SHP77 treated with DMSO at 0.1 percent for 48 hours (cell line): ENCODE measurements around the gene TSGA10IP.

ENCODE experiments used
- DNase-seq: peaks from one replicate; lab custom pipeline; 2025; lab: John Stamatoyannopoulos, UW

Gene TSGA10IP

DNA sequence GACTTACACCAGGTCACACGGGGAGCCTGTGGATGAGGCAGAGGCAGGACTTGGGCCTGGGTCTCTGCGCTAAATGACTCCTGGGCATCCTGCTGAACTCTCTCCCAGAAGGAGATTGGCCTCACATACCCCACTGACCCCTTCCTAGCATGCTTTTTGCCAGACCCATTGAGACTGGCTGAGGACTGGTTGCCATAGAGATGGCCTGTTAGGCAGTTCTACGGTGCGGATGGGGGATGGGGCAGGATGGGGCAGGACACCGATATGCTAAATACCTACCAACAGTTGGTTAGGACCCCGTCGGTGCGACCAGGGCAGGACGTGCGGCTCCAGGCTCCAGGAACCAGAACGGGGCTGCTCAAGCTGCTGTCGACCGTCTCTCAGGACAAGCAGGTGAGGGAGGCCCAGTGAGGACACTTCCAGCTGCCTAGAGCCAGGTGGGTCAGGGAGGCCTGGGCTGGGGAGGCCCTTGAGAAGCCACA lies at the start of gene TSGA10IP:
TSS of gene TSGA10IP (plus strand) at position 51 of the 482 bp plus-strand sequence. CDS start at position 247, 196 bp downstream.
- no peak for DNase-seq

- DNase-seq = no peak
These were observed 49.7 kb upstream of the TSGA10IP start for GRCh38 chr11:65895482-65895981.

GRCh38 chr11:65896034-65896999 lies 49.0 kb upstream of the TSGA10IP start:
- no peak for DNase-seq

- no peak for DNase-seq
These were observed 48.2 kb upstream of the TSGA10IP start for GRCh38 chr11:65897020-65897471.

DNA sequence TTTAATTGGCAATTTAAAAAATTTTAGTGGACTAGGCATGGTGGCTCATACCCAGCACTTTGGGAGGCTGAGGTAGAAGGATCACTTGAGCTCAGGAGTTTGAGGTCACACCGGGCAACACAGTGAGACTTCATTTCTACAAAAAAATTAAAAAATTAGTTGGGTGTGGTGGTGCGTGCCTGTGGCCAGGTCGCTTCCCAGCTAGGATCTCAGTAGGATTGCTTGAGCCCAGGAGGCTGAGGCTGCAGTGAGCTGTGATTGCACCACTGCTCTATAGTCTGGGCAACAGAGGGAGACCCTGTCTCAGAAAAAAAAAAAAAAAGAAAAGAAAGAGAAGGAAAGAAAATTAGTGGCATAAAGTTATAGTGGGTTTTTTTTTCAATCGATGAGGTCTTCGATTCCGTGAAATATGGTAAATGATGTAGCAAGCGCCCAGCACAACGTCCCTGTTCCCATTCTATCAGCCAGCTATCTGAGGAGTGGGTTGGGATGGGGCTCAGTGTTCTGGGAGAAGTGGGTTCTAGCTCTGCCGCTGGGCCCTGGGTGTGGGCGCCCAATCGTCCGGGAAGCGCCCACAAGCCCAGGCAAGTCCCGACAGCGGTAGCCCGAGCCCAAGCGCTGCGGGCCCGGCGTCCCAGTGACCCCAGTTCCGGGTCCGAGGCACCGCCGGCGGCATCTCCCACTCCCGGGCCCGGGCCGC lies 46.5 kb upstream of the TSGA10IP start:
- DNase-seq = no peak

GRCh38 chr11:65899356-65900124 lies 45.7 kb upstream of the TSGA10IP start:
- DNase-seq = no peak

- no peak for DNase-seq
These were observed 45.0 kb upstream of the TSGA10IP start, which contains the start of gene FOSL1 for GRCh38 chr11:65900125-65900898. TSS of gene FOSL1 (minus strand) at chr11:65900388. CDS start at chr11:65900339, 49 bp downstream.

- no peak for DNase-seq
These were observed 44.4 kb upstream of the TSGA10IP start for GRCh38 chr11:65900899-65901180.

DNA sequence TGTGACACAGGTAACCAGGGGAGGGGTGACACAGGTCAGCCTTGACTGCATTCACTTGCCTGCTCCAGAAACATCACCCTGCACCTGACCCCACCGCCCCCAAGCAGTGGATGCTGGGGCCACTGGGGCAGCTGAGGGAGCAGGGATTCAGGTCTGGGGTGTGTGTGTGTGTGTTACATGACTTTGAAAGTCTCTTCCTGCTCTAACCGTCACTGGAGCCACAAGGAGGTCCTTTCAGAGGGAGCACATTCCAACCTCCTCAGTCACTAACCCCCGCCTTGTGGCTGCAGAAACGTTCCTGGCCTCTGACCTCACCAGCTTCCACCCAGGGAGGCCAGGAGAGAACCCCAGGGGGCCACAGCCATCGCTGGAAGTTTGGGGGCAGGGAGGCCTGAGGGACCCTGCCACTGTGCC lies 42.2 kb upstream of the TSGA10IP start:
- DNase-seq = no peak

DNA sequence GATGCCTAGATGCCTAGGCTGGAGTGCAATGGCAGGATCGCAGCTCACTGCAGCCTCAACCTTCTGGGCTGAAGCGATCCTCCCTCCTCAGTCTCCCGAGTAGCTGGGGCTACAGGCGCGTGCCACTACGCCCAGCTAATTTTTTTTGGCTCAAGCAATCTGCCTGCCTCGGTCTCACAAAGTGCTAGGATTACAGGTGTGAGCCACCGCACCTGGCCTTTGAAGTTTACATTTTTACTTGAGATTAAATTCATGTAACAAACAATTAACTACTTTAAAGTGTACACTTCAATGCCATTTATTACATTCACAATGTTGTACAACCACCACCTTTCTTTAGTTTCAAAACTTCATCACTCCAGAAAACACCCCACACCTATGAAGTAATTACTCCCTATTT lies 41.6 kb upstream of the TSGA10IP start:
- no peak for DNase-seq

DNA sequence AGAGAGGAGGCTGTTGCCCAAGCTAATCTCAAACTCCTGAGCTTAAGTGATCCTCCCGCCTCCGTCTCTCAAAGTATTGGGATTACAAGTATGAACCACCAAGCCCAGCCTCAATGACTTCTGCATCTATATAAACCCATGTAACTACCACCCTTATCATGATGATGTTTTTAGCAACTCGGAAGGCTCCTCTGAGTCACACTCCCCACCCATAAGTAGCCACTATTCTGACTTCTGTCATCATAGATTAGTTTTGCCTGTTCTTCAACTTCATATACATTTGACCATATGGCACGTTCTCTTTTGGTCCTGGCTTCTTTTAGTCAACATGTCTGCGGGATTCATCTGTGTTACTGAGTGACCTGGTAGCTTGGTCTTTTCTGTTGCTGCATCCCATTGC lies 38.7 kb upstream of the TSGA10IP start:
- DNase-seq = no peak

DNA sequence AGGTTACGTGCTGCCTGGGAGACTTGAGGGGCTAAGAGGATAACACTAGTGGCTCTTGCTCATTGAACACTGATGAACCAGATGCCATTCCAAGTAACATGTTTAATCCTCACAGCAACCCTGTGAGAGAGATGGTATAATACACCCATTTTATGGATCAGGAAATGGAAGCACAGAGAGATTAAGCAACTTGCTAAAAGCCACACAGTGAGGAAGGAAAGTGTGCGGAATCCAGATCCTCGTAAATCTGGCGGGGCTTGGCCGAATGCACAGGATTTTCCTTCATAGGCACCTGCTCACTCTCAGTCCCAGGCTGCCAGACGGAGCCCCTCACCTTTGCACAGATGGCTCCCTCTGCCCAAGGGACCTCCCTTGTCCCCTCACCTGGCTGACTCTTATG lies 37.4 kb upstream of the TSGA10IP start:
- DNase-seq = no peak

DNA sequence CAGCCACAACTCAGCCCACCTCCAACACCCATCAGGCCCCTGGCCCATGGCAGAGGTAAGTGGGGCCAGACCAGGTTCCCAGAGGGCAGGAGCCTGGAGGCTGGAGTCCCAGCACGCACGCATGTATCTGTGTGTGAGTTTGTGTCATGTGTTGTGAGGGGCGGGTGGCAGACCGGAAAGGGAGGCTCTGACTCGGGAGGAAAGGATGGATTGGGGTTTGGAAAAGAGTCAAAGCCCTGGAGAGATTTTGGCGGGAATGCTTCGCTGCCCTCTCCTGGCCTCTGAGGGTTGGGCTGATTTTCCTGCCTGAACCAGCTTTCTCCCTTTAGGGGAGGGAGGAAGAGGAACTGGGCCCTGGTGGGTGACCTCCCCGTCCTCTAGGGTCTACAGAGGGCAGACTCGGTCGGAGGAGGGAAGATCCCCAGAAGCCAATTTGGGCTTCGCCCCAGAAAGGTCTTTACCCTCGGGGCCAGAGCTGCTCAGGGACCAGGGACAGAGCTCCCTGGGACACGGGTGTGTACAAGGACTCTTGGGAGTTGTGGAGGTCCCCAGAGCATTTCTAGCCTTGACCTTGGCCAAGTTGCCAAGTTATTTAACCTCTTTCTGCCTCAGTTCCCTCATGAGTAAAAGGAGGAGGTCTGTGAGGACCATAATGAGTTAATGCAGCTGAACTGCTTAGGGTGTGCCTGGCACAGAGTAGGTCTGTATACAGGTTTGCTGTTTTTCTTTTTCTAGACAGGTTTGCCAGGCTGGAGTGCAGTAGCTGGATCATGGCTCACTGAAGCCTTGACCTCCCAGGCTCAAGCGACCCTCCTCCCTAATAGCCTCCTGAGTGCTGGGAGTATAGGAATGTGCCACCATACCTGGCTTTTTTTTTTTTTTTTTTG lies 33.4 kb upstream of the TSGA10IP start:
- DNase-seq = peak; percentile 67

DNA sequence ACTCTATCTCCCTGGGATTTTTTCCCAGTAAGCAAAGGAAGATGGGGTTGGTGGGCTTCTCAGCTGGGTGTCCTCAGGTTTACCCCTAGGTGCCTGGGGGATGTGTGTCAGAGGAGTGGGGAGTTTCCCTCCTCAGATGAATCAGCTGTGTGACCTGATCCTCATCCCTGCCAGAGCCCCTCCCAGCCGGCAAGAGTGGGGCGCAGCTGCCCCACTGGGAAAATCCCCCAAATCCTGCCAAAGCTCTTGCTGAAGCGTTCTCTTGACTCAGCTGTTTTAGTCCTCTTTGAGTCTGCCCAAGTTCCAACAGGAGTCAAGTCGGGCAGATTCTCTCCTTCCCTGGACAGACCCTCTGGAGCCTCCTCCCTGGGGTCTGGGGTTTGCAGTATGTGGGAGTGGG lies 32.4 kb upstream of the TSGA10IP start:
- DNase-seq = no peak

DNA sequence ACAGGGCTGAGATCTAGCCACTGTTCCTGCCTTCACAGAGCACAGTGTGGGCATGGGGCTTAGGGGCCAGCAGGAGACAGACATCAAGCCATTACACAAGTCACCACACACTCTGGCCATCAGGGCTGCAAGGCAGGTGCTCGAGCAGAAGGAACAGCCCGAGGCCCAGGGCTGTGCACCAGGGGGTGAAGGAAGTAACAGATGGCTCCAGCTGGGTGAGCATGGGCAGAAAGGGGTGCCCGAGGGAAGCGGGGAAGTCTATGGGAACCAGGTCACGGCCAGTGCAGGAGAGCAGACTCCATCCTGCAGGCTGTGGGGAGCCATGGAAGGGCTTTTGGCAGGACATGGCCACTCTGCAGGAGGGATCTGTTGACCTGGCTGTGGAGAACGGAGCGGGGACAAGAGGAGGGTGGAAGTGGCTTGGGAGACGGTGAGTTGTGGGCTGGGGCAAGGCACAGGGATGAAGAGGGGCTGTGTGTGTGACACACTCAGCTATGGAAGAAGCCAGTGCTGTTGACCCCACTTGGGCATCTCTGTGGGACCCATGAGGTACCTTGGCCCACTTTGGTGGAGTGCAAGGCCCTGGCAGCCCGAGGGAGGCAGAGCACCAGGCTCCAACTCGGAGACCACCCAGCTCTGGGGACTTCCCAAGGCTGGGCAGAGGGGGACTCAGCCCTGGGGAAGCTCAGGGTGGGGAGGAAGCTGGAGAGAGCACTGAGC lies 30.0 kb upstream of the TSGA10IP start:
- DNase-seq = no peak

DNA sequence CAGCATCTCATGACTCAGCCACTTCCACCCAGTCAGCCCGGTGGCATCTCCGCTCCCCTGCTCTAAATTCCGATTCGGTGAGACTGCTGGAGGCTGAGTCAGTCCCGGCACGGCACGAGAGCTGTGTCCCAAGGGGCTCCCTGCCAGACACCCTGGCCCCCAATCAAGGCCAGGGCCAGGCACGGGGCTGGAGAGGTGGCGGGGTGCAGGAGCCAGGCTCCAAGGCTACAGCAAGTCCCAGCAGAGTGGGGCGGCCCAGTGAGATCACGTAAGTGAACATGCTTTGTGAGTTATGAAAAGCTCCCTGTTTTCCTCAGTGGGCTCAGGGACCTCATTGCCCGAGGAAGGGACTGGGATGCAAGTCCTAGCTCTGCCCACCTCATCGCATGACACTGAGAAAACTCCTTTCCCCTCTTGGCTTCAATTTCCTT lies 29.4 kb upstream of the TSGA10IP start:
- no peak for DNase-seq

GRCh38 chr11:65916391-65916790 lies 28.9 kb upstream of the TSGA10IP start:
- DNase-seq = no peak

GRCh38 chr11:65917077-65917433 lies 28.2 kb upstream of the TSGA10IP start:
- DNase-seq = no peak

DNA sequence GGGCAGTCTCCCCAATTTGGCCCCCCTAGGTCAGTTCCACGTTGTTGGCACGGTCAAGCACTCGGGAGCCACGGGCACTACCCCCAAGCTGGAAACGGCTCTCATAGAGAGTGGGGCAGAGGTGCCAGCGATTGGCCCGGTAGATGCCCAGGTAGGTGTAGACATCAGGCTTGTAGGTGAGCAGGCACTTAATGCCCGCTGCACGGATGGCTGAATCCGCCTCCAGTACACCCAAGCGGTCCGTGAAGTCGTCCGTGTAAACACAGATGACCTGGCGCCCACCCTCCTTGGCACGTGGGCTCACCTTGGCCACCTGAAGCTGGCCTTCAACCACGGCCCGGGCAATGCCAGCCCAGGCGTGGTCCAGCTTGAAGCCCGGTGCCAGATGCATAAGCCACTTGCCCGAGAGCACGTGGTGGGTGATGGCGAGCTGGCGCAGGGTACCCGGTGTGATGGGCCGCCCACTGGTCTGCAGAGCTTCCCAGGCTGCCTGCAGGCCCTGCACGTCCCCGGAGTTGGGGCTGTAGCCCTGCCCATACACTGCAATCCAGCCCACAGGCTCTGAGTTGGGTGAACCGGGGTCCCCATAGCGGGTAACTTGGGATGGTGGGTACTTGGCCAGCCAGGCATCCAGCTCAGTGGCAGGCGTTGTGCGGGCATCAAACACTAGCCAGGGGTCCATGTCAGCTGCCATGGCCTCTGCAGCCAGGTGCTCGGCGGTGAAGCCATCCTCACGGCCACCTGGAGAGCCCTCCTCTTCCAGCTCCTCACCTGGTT lies 27.7 kb upstream of the TSGA10IP start:
- no peak for DNase-seq
